Measurements from ENCODE around the gene OR8H3.

Gene OR8H3

GRCh38 chr11:56122073-56122472 is at the start of gene OR8H3:
Gene OR8H3, plus strand, starts transcription at chr11:56122373. Its CDS starts 0 bp downstream, at chr11:56122373.
- no peaks in the 10 kb centered on the region for H3K9me3 ChIP-seq (ENCODE audit: insufficient read depth, low read length)
- no peaks in the 10 kb centered on the region for H3K4me1 ChIP-seq (ENCODE audit: low read length)
- H4K20me1 ChIP-seq (ENCODE audit: insufficient read depth, low read length): no peaks in the 10 kb centered on the region
- H3K27me3 ChIP-seq (ENCODE audit: low read depth, low read length): no peaks in the 10 kb centered on the region
- H3K27ac ChIP-seq (ENCODE audit: low read length): no peak within 1 kb of the TSS
- H2AFZ ChIP-seq (ENCODE audit: low read depth, low read length): no peak within 1 kb of the TSS
- no peak within 1 kb of the TSS for H3K9ac ChIP-seq (ENCODE audit: low read length)
- no peak within 1 kb of the TSS for H3K4me3 ChIP-seq (ENCODE audit: low read length)
- no peak for TF ChIP-seq CTCF (IDR thresholded peaks at IDR 0.05; ENCODE audit: low read depth, low read length)
- no peak for TF ChIP-seq EZH2phosphoT487 (IDR thresholded peaks at IDR 0.05; ENCODE audit: low read depth)
- no peaks in the 10 kb centered on the region for H3K36me3 ChIP-seq (replicated peaks; ENCODE audit: low read depth, low read length)
- H3K4me2 ChIP-seq (ENCODE audit: low read length): no peak within 1 kb of the TSS
- H3K79me2 ChIP-seq (ENCODE audit: low read length): no peaks in the 10 kb centered on the region

DNA sequence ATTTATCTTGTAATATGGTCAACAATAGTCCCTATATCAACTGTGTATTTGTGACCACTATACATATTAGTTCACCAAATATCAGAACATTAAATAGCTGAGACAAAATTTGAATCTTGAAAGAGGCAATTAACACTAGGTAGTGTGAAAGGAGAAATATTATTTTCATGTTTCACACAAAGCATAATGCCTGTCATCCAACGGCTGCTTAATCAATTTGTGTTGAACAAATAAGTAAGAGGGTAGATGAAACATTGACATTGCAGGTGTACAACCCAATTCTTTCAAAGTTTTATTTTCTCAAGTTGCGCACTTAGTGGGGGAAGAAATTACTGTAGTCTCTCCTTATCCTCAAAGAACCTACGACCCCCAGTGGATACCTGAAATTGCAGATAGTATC is 32.5 kb upstream of the OR8H3 start:
- Histone ChIP-seq H3K4me3 (ENCODE audit: low read length) (no peak overlapping the region), H3K4me1 (ENCODE audit: low read length) (no peaks in the 10 kb centered on the region), H2AFZ (ENCODE audit: low read depth, low read length) (no peak overlapping the region), H3K36me3 (replicated peaks; ENCODE audit: low read depth, low read length) (no peaks in the 10 kb centered on the region), H4K20me1 (ENCODE audit: insufficient read depth, low read length) (no peaks in the 10 kb centered on the region), H3K27ac (ENCODE audit: low read length) (no peak overlapping the region), H3K9me3 (ENCODE audit: insufficient read depth, low read length) (no peaks in the 10 kb centered on the region), H3K4me2 (ENCODE audit: low read length) (no peak overlapping the region), H3K79me2 (ENCODE audit: low read length) (no peaks in the 10 kb centered on the region), H3K9ac (ENCODE audit: low read length) (no peak overlapping the region), H3K27me3 (ENCODE audit: low read depth, low read length) (no peaks in the 10 kb centered on the region)
- TF ChIP-seq CTCF (IDR thresholded peaks at IDR 0.05; ENCODE audit: low read depth, low read length): 0 out of 2 replicates have a peak, but pooled peaks have one; percentile 6
- no peak for TF ChIP-seq EZH2phosphoT487 (IDR thresholded peaks at IDR 0.05; ENCODE audit: low read depth)

- Histone ChIP-seq H3K9ac (ENCODE audit: low read length) (no peak within 1 kb of the TSS), H3K79me2 (ENCODE audit: low read length) (no peaks in the 10 kb centered on the region), H3K27me3 (ENCODE audit: low read depth, low read length) (no peaks in the 10 kb centered on the region), H3K4me3 (ENCODE audit: low read length) (no peak within 1 kb of the TSS), H3K4me2 (ENCODE audit: low read length) (no peak within 1 kb of the TSS), H3K27ac (ENCODE audit: low read length) (no peak within 1 kb of the TSS), H3K4me1 (ENCODE audit: low read length) (no peaks in the 10 kb centered on the region), H3K36me3 (replicated peaks; ENCODE audit: low read depth, low read length) (no peaks in the 10 kb centered on the region), H3K9me3 (ENCODE audit: insufficient read depth, low read length) (no peaks in the 10 kb centered on the region), H2AFZ (ENCODE audit: low read depth, low read length) (no peak within 1 kb of the TSS), H4K20me1 (ENCODE audit: insufficient read depth, low read length) (no peaks in the 10 kb centered on the region)
- TF ChIP-seq EZH2phosphoT487 (IDR thresholded peaks at IDR 0.05; ENCODE audit: low read depth) (no peak), CTCF (IDR thresholded peaks at IDR 0.05; ENCODE audit: low read depth, low read length) (no peak)
These were observed 29.2 kb upstream of the OR8H3 start, which contains the start of gene OR8I2 for GRCh38 chr11:56093008-56093407. Gene OR8I2, plus strand, starts transcription at chr11:56093308. Its CDS starts 0 bp downstream, at chr11:56093308.

DNA sequence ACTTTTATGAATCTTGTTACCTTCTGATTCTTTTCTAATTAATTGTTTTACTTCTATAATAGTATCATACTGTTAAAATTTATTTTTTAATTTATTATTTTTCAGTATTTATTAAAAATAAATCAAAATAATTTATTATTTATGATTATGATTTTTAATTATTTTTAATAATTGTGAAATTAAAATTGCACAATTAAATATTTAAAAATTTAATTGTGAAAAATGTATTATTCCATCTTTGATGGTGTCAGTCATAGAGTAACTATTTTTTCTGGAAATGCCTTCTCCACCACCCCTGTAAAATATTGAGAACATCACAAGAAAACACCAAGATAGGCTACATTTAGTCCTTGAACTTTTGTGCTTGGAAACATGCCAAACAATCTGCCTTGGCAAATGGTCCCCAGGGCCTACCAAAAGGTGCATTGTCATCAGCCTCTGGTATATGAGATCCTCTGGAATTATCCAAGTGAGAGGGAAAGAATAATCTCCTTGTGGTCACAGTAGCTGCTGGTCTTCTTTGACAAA is 18.9 kb upstream of the OR8H3 start, which contains the start of gene OR8H2:
TSS of gene OR8H2 (plus strand) at position 478 of the 528 bp plus-strand sequence. CDS start 1,356 bp downstream, outside the sequence.
- Histone ChIP-seq H3K9ac (ENCODE audit: low read length) (no peak within 1 kb of the TSS), H4K20me1 (ENCODE audit: insufficient read depth, low read length) (no peaks in the 10 kb centered on the region), H3K79me2 (ENCODE audit: low read length) (no peaks in the 10 kb centered on the region), H3K27me3 (ENCODE audit: low read depth, low read length) (no peaks in the 10 kb centered on the region), H3K4me1 (ENCODE audit: low read length) (no peaks in the 10 kb centered on the region), H2AFZ (ENCODE audit: low read depth, low read length) (no peak within 1 kb of the TSS), H3K4me3 (ENCODE audit: low read length) (no peak within 1 kb of the TSS), H3K27ac (ENCODE audit: low read length) (no peak within 1 kb of the TSS), H3K4me2 (ENCODE audit: low read length) (no peak within 1 kb of the TSS), H3K9me3 (ENCODE audit: insufficient read depth, low read length) (no peaks in the 10 kb centered on the region), H3K36me3 (replicated peaks; ENCODE audit: low read depth, low read length) (no peaks in the 10 kb centered on the region)
- TF ChIP-seq EZH2phosphoT487 (IDR thresholded peaks at IDR 0.05; ENCODE audit: low read depth): no peak
- no peak for TF ChIP-seq CTCF (IDR thresholded peaks at IDR 0.05; ENCODE audit: low read depth, low read length)

Measured in OCI-LY3 (cell line).